Fibroblast of mammary gland (primary cell): Measurements from ENCODE around the gene LRP3.
"Not testable (repeated sequence)": the region's sequence is repeated elsewhere in the genome, so short reads cannot be mapped to it uniquely, and the experiment has no call there.

Experiments
- DNase-seq: peaks from one replicate; pipeline ENCODE4 v3.0.0-alpha.2; 2010; ENCODE audit warnings: low read depth
- H3K4me3 ChIP-seq: 2 replicates; pipeline ENCODE4 v1.5.1; 2011; ENCODE audit warnings: low read depth, mild to moderate bottlenecking, low read length, moderate library complexity; ENCODE audit not compliant: control insufficient read depth
- CTCF ChIP-seq: conservative IDR thresholded peaks from 2 replicates; pipeline ENCODE4 v1.5.1; 2011; ENCODE audit warnings: low read depth, low read length, inconsistent platforms; ENCODE audit not compliant: control insufficient read depth, insufficient read depth

The LRP3 gene

GRCh38 chr19:33157906-33158305 is 36.2 kb upstream of the LRP3 start:
- H3K4me3 ChIP-seq: no peak overlapping the region
- DNase-seq: no peak
- no peak for TF ChIP-seq CTCF

DNA sequence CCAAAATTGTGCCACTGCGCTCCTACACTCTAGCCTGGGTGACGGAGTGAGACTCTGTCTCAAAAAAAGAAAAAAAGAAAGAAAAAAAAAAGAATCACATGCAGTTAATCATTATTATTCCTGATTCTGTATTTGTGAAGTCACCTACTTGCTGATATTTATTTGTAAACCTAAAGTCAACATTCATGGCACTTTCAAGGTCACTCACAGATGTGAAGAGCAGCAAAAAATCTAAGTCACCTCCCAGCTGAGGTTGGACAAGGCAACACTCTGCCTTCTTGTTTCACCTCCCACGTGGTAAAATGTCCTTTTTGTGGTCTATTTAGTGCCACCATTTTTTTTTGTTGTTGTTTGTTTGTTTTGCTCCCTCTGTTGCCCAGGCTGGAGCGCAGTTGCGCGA is 35.8 kb upstream of the LRP3 start:
- no peak for DNase-seq
- H3K4me3 ChIP-seq: no peak overlapping the region
- TF ChIP-seq CTCF: no peak

DNA sequence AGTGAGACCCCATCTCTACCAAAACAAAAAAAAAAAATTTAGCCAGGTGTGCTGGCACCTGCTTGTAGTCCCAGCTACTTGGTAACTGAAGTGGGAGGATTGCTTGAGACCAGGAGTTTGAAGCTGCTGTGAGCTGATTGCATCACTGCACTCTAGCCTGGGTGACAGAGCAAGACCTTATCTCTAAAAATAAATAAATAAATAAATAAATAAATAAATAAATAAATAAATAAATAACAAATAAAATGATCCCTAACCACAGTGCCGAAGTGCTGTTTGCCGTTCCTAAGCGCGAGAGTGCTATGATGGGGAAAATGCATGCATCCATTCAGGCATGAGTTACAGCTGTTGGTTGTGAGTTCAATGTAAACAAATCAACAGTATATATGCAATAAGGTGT is 35.0 kb upstream of the LRP3 start:
- H3K4me3 ChIP-seq: no peak overlapping the region
- no peak for DNase-seq
- TF ChIP-seq CTCF: no peak

DNA sequence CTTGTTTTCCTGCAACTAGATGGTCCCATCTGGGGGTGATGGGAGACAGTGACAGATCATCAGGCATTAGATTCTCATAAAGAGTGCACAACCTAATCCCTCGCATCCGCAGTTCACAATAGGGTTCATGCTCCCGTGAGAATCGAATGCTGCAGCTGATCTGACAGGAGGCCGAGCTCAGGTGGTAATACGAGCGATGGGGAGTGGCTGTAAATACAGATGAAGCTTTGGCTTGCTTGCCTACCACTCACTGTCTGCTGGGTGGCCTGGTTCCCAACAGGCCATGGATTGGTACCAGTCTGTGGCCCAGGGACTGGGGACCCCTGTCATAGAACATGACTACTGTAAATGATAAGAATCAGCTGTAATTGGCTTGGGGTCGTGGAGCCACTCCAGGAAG is 34.2 kb upstream of the LRP3 start:
- H3K4me3 ChIP-seq: no peak overlapping the region
- no peak for DNase-seq
- TF ChIP-seq CTCF: no peak

DNA sequence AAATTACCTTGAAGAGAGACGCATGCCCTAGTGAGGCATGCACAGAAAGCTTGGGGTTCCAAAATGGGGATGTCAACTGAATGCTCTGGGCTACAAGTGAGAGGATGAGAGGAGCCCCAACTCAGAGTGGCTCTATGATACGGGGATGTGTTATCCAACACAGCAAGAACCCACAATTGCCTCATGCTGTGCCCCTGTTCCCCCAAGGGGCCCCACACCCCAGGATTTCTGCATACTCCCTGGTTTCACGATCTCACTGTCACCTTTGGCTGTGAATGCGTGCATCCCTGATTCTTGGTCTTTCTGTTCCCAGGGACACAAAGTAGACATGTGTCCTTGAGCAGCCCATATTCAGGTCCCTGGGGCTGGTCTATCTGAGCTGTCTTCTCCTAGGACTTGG is 32.9 kb upstream of the LRP3 start:
- no peak for DNase-seq
- H3K4me3 ChIP-seq: no peak overlapping the region
- TF ChIP-seq CTCF: no peak

DNA sequence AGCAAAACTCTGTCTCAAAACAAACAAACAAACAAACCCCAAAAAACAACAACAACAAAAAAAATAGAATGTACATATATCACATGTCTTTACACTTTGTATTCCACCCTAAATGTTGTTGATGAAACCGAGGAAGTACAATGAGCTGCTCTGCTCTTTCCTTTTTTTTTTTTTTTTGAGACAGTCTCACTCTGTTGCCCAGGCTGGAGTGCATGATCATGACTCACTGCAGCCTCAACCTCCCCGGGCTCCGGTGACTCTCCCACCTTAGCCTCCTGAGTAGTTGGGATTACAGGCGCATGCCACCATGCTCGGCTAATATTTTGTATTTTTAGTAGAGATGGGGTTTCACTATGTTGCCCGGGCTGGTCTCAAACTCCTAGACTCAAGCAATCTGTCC is 30.6 kb upstream of the LRP3 start:
- DNase-seq: no peak
- no peak for TF ChIP-seq CTCF
- no peak overlapping the region for H3K4me3 ChIP-seq

GRCh38 chr19:33166037-33166436 is 28.1 kb upstream of the LRP3 start:
- peak; percentile 49 for DNase-seq
- H3K4me3 ChIP-seq: not testable (repeated sequence)
